T-helper 2 cell (primary cell): ENCODE results near the gene NUDCD2.

Experiments
- DNase-seq, 5 experiments: peaks; one replicate each; pipeline versions ENCODE4 v3.0.0 to v3.0.0-alpha.2; 2012 to 2022
- total RNA-seq, 2 donors: gene quantifications; one replicate each; lab custom pipeline; 2026; lab: John Stamatoyannopoulos, UW

The NUDCD2 gene
- total RNA-seq, result 20.3 to 27.9 reads per million in 2 donors

GRCh38 chr5:163459819-163460561 lies at the start of gene NUDCD2:
Gene NUDCD2, minus strand, starts transcription at chr5:163460102. Its CDS starts 52 bp downstream, at chr5:163460050.
- peak; percentile 89 to 99 (median 92) for DNase-seq

DNA sequence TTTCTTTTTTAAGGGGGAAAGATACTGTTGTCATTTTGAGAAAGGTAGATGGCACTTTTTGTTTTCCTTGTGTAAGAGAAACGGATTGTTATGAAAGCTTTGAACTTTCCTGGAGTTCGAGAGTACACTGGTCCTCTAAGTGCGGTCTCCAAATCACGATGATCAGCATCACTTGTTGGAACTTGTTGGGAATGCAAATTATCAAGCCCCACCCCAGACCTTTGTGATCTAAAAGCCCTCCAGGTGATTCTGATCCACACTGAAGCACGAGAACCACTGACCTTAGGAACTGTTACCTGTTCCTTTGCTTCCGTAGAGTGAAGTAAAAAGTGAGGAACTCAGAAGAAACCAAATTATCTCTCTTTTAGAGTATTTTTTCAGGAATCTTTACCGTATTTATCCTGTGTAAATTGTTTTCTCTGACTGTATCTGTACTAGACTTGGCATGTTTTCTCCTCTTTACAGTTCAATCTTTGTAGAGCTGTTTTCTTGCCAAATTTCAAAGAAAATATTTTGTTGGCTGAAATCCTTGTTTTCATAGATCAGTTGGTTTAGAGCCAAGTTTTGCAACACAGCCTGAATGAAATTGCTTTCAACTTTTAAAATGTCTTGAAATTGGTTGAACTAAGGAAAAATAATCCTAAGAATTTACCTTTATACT lies 49.5 kb upstream of the NUDCD2 start:
- DNase-seq, result peak in 1 of 5 experiments; percentile 10

GRCh38 chr5:163508753-163509152 lies 48.9 kb upstream of the NUDCD2 start:
- no peak for DNase-seq

DNA sequence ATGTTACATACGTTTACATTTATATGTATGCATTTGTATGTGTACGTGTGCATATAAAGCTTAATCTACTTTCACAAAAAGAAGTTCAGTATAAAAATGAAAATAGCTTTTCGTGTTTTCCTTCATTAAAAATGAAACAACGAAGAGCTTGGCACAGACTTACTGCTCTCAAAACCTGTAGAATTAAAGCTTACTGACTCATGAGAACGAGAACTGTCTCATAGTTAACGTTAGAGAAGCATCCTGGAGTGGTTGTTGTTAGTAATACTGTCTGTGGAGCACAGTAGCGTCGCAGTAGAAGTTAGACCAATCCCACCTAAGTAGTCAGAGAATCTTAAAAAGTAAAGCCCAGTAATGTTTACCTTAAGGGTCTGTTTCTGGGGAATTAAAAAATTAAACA lies 46.8 kb upstream of the NUDCD2 start:
- peak in 1 of 5 experiments; percentile 63 for DNase-seq

- no peak for DNase-seq
These were observed 46.2 kb upstream of the NUDCD2 start for GRCh38 chr5:163506095-163506457.

DNA sequence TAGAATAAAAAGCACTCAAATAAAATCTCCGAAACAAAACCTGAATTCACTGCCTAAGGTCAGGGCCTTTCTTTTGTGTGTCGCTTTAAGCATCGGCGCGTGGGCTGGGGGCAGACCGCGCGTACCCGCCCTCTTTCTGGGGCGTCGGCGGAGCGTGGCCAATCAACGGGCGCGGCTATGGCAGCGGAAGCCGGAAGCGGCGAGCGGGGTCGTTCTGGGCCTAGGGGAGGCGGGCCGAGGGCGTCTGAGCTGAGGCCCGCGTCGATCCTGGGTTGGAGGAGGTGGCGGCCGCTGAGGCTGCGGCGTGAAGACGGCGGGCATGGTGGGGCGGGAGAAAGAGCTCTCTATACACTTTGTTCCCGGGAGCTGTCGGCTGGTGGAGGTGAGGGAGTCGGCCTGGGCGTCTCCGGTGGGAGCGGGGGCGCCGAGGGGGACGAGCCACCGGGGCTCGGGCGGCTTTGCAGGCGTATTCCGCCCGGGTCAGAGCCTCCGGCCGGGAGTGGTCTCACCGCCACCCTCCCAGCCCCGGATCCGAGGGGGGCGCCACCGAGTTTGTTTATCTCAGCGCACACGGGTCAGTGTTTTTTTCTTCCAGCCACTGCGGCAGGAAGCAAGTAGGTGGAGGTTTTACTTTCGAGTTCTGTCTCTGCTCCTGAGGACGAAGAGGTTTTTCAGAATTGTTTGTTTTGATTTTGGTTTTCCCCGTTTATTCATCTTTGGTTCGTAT lies 45.6 kb upstream of the NUDCD2 start, which contains the start of gene MAT2B:
Gene MAT2B (plus strand): TSS at position 252 of the 727 bp plus-strand sequence. CDS start 68 bp downstream, at position 320.
- peak; percentile 93 to 99 (median 93) for DNase-seq

DNA sequence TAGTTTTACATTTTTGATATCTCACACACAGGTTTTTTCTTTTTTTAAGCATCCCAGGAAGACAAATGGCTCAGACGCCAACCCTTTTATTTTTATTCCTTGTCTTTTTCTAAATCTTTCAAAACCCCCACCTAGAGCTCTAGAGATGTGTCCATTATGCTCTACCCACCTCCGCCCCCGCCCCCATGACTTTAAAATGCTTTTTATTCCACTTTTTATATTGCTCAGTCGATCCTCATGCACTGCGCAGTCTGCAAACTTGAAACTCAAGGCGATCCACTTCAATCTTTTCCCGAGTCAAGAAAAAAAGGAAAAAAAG lies 45.1 kb upstream of the NUDCD2 start:
- DNase-seq, result peak in 1 of 5 experiments; percentile 7

DNA sequence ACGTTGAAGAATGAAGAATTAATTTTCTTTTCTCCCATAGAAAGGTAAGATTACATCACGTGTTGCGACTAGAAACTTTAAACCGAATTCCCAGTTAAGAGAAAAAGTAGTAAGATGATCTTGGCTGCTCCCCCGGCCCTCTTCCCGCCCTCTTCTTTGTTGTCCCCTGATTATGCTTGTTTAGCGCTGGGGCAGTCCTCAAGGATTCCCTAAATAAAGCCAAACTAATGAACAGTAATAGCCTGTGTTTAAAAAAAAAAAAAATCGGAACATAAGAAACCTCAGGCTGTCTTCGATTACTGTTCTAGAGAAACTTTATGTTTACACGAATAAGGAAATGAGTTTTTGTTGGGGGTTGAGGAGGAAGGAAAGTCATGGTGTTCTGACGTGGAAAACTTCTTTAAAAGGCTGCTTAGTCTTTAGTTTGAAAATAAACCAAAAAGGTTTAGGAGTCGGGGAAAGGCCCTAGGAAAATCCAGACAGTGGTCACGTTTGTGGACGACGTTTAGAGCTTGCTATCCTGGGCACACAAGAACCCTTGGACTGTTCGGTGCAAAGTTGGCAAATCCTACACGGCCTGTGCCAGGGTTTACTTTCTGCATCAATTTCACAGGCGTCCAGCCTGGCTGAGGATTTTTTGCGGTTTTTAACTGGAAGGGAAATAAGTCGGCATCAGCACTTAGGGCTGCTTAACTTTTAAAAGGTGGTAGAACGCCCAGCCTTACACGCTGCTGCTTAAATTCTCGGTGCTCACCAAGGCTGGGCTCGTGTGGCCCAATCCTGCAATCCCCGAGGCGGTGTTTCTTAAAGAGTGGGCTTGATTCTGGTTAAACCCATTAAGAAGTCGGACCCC lies 44.4 kb upstream of the NUDCD2 start:
- peak in 3 of 5 experiments; percentile 20 to 87 (median 23) for DNase-seq

- peak in 3 of 5 experiments; percentile 14 to 75 (median 34) for DNase-seq
These were observed 43.5 kb upstream of the NUDCD2 start for GRCh38 chr5:163503106-163504078.

GRCh38 chr5:163502521-163502920 lies 42.6 kb upstream of the NUDCD2 start:
- no peak for DNase-seq

DNA sequence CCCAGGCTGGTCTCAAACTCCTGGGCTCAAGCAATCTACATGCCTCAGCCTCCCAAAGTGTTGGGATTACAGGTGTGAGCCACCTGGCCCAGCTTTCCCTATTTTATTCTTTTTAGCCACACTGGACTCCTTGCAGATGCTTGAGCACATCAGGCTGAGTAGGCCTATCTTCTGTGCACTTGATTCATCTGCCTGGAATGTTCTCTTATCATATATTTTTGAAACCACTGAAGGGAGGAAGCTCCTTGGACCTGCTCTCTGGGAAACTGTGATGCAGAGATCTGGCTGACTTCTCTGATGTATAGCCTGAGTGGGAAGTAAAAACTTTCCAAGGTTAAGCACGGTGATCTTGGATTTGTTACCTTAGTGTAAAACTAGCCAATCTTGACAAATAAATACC lies 39.0 kb upstream of the NUDCD2 start:
- DNase-seq, result no peak

- DNase-seq, result no peak
These were observed 37.4 kb upstream of the NUDCD2 start for GRCh38 chr5:163497315-163497714.

DNA sequence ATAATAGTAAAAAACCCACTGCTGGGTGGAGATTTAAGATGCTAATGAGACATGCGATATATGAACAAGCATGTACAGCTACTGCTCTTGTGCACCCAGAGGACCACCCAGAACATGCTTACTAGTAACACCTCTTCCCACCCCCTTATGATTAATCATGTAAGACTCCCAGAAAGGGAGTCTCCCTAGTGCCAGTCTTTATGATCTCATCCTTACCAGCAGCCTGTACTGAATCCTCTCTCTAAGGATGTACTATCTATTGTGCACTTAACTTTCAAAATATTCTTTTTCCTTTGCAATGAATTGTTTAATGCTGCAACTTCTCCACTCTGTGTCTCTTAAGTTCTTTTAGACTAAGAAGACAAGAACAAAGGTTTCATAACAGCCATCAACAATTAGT lies 36.4 kb upstream of the NUDCD2 start:
- DNase-seq, result no peak

GRCh38 chr5:163489745-163490075 lies 29.8 kb upstream of the NUDCD2 start:
- DNase-seq, result no peak

DNA sequence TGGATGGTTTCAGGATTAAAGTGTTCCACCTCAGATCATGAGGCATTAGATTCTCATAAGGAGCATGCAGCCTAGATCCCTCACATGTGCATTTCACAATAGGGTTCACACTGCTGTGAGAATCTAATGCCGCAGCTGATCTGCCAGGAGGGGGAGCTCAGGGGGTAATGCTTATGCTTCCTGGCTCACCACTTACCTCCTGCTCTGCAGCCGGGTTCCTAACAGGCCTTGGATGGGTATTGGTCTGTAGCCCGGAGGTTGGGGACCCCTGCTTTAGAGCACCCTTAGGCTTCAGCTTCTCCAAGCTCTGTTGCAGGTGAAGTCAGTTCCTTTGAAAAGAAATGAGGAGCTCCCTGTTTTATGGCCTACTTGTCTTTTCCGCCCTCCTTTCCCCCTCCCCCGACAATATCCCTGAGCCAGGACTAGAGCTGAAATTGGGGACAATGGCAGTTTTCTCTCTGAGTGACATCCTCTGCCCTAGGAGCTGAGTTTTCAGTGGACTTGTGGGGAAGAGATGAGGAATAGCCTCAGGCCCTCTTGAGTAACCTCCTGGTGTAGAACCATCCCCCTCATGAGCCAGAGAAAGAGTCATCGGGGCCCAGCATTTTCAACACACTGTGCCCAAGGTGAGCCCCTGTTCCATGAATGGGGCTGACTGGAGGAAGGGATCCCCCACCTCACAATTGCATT lies 29.3 kb upstream of the NUDCD2 start:
- peak in 1 of 5 experiments; percentile 44 for DNase-seq

GRCh38 chr5:163478982-163479271 lies 19.0 kb upstream of the NUDCD2 start:
- no peak for DNase-seq

GRCh38 chr5:163478126-163478981 lies 18.5 kb upstream of the NUDCD2 start:
- DNase-seq, result no peak

DNA sequence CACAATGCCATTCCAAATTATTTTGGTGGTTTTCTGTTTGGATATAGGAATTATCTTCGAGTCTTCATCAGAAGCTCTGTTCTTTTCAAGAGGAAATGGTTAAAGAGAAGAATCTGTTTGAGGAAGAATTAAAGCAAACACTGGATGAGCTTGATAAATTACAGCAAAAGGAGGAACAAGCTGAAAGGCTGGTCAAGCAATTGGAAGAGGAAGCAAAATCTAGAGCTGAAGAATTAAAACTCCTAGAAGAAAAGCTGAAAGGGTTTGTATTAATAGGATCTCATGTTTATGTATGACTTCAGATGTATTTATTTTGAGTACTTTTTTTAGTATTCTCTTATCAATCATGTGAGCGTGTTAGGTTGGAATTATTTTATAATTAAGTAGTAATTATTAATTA lies 15.5 kb upstream of the NUDCD2 start:
- DNase-seq, result no peak

DNA sequence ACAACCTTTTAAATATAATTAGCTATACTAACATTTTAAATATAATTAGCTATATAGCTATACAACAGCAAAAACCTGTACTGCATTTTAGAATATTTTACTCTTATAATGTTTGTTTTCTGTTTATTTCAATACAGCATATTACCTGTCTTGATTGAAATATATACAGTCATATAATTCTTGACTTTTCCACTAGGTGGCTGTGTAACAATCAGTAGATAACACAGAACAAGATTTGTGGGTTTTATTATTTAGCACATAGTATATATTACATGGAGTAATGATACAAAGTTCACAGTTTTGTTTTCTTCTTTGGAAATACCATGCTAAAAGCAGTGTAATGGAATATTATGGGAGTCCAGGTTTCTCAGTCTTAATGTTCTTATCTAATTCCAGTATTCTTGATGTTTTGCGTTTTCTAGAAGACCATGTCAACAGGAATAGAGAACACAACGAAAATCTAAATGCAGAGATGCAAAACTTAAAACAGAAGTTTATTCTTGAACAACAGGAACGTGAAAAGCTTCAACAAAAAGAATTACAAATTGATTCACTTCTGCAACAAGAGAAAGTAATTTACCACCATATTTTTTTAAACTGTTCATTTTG lies 13.8 kb upstream of the NUDCD2 start:
- peak in 1 of 5 experiments; percentile 56 for DNase-seq

DNA sequence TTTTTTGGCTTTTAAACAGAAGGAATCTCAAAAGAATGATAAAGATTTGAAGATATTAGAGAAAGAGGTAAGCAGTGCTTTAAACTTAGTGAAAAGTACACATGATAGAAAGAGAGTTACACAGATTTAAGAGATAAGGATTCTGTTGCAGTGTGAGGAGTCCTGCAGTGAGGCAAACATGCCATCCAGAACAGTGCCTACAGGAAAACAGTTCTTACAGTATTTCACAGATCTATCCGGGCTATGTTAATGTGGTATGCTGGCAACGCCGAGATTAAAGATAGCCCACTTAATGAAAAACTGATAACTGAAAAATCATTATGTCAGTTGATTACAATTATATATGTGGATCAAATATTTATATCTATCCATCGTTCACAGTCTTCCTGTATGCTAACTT lies 7.8 kb upstream of the NUDCD2 start:
- peak in 1 of 5 experiments; percentile 32 for DNase-seq
